Activated CD4-positive, alpha-beta T cell treated with anti-CD3 and anti-CD28 coated beads, Interleukin-2, Interleukin-6, amounts not matched to agents 100 ng/mL and 50 ng/mL, durations not matched to agents 16 hours and 8 hours (primary cell): ENCODE measurements around the gene SNRNP27.
A peak's percentile ranks its signal among the peaks of the same experiment; 100 is the strongest.
"Not testable (repeated sequence)": the region's sequence is repeated elsewhere in the genome, so short reads cannot be mapped to it uniquely, and the experiment has no call there.

Experiments
- DNase-seq: peaks from one replicate; pipeline ENCODE4 v3.0.0-alpha.2; 2020

Gene SNRNP27, protein sequence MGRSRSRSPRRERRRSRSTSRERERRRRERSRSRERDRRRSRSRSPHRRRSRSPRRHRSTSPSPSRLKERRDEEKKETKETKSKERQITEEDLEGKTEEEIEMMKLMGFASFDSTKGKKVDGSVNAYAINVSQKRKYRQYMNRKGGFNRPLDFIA

GRCh38 chr2:69893684-69894551 is at the start of gene SNRNP27:
TSS of gene SNRNP27 (plus strand) at chr2:69893956. CDS start at chr2:69893985, 29 bp downstream.
- DNase-seq: peak; percentile 89

GRCh38 chr2:69843993-69844392 is 49.8 kb upstream of the SNRNP27 start:
- no peak for DNase-seq

GRCh38 chr2:69844560-69844959 is 49.2 kb upstream of the SNRNP27 start:
- DNase-seq: no peak

DNA sequence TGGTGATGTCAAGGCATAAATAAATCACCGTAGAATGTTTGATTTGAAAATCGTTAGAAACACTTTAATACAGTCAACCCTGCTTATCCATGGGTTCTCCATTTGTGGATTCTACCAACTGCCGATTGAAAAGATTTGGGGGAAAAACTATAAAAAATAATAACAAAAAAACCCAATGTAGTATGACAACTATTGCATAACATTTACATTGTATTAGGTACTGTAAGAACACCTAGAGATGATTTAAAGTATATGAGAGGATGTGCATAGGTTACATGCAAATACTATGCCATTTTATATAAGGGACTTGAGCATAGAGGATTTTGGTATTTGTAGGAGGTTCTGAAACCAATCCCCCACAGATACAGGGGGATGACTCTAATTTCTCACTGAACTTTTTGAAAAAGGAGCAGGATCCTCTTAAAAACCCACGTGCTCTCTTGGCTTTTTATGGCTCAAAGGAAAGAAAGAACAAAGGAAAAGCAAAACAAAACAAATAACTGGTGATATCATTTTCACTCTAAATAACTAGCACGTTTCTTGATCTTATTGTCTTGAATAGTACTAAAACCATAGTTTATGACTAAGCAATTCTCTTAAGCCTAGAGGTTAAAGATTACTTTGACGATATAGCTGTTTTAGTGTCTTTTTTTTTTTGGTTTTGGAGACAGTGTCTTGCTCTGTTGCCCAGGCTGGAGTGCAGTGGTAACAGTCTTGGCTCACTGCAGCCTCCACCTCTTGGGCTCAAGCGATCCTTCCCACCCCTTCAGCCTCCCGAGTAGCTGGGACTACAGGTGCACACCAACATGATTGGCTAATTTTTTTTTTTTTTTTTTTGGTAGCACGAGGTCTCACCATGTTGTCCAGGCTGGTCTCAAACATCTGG is 47.3 kb upstream of the SNRNP27 start:
- no peak for DNase-seq

DNA sequence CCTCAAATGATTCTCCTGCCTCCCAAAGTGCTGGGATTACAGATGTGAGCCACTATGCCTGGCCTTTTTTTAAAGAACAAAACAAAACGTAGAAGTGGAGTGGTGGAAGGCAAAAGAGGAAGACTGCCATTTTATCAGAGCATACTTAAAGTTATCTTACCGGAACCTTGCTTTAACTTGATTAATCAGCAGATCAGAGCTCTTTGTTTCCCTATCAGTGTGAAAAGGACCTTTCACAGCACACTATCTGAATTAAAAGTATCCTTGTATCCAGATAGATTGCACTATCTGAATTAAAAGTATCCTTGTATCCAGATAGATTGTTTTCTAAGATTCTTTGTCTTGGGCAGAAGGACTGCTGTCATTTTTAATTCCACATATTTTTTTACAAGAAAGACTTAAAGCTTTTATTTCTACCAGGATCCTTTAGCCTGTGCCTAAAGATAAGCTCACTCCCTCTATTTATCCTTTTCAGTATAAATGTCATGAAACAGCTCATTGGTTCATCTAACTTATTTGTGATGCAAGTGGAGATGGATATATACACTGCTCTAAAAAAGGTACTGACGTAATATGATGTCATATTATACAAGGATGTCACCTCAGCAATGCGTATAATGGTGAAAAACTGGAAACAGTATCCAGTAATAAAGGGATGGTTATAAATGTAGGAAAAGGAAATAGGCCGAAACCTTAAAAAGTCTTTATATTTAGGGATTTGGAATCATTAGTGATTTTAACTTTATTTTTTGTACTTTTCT is 46.5 kb upstream of the SNRNP27 start:
- DNase-seq: no peak

DNA sequence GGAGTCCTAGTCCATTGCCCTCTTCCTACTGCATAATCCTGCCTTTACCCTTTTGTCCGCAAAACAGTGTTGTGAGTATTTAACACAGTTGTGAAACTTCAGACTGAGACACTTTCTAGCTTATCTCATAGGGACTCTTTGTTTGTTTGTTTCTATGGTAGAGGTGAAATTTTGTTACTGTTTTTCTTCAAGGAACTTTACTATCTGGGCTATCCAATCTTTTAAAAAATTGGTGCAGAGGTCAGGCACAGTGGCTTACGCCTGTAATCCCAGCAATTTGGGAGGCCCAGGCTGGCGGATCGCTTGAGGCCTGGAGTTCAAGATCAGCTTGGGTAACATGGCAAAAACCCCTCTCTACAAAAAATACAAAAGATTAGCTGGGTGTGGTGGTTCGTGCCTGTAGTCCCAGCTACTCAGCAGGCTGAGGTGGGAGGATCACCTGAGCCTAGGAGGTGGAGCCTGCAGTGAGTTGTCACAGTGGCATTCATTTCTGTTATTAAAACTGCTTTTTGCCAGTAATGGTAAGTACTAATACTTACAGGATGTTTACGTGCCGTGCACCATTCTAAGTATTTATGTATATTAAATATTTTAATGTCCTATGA is 45.5 kb upstream of the SNRNP27 start:
- no peak for DNase-seq

DNA sequence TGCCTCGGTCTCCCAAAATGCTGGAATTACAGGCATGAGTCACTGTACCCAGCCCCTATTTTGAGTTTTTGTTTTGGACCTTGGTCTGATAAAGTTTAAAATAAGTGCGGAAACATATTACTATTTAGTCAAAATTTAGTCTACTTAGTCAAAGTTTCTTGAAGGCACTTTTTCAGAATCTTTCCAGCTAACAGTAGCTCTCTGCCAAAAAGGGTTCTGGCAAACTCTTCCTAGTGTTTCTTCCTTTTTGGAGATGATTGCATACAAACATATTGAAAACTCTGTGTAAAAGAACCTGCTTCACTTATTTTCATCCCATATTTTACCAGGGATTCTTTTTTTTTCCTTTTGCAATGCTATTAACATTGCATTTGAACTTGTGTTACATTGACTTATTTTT is 35.5 kb upstream of the SNRNP27 start:
- DNase-seq: no peak

DNA sequence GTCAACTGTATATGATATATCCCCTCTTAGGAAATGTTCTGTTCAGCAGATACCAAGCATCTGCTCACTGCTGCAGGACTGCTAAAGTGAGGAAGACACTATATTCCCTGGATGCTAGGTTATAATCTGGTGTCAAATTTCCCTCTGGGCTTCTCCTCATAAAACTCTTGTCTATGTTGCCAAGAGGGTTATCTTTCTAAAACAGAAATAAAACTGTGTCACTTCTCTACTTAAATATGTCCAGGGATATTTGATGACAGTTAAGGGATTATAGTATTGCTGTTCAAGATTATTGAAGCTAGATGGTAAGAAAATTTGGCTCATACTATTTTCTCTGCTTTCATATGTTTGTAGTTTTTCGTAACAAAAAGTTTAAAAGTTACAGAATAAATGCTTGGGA is 30.5 kb upstream of the SNRNP27 start:
- DNase-seq: no peak

DNA sequence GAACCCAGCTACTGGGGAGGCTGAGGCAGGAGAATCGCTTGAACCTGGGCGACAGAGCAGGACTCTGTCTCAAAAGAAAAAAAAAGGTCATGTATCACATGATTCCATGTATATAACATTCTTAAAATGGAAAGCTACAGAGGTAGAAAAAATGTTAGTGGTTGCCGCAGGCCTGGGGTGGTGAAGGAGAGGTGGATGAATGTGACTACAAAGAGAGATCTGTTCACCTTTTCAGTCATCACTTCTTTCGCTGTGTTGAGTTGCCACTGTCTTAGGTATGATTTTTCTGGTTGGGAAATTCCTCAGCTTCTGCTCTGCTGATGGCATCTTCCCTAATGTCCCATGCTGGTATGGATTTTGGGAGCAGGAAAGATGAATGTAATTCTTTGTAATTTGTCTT is 5.3 kb upstream of the SNRNP27 start:
- DNase-seq: no peak

DNA sequence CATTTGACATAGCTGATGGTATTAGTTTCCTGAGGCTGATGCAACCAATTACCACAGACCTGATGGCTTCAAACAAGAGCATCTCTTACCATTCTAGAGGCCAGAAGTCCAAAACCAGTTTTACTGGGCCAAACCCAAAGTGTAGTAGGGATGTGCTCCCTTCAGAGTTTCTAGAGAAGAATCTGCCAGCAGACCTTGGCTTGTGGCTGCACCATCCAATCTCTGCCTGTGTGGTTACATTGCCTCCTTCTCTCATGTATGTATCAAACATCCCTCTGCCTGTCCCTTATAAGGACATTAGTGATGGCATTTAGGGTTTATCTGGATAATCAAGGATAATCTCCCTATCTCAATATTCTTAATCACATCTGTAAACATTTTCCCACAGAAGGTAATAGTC is 4.5 kb upstream of the SNRNP27 start:
- DNase-seq: no peak

DNA sequence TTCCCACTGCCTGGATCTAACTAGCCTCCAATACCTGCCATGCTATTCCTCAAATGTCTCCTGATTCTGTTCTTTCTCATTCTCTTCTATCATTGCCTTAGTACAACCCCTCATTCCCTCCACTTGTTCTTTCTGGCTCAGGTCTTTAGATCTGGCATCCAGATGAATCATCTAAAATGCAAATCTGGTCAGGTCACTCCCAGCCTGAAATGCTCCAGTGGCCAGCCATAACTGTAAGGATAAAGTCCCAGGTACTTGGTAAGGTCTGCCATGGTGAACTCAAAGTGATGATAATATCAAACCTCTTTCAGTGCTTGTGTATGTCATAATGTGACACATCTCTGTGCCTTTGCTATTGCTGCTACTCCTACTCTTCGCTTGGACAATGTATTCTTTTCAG is 2.9 kb upstream of the SNRNP27 start:
- DNase-seq: no peak

GRCh38 chr2:69892838-69893424 is 825 bp upstream of the SNRNP27 start:
- DNase-seq: not testable (repeated sequence)

GRCh38 chr2:69894737-69895136 is 981 bp downstream of the SNRNP27 start:
- not testable (repeated sequence) for DNase-seq

DNA sequence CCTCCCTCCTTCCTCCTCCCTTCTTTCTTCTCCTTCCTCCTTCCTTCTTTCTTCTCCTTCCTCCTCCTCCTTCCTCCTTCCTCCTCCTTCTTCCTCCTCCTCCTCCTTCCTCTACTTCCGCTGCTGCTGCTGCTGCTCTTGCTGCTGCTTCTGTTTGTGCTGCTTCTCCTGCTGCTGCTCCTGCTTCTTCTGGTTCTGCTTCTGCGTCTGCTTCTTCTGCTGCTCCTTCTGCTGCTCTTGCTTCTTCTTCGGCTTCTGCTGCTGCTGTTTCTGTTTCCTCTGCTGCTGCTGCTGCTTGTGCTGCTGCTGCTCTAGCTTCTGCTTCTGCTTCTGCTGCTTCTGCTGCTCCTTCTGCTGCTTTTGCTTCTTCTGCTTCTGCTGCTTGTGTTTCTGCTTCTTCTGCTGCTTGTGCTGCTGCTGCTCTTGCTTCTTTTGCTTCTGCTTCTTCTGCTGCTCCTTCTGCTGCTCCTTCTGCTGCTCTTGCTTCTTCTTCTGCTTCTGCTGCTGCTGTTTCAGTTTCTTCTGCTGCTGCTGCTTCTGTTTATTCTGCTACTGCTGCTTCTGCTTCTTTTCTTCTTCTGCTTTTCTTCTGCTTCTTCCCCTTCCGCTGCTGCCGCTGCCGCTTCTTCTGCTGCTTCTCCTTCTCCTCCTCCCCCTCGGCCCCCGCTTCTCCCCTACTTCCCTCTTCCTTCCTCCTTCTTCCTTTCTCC is 8.6 kb downstream of the SNRNP27 start:
- DNase-seq: peak; percentile 16

DNA sequence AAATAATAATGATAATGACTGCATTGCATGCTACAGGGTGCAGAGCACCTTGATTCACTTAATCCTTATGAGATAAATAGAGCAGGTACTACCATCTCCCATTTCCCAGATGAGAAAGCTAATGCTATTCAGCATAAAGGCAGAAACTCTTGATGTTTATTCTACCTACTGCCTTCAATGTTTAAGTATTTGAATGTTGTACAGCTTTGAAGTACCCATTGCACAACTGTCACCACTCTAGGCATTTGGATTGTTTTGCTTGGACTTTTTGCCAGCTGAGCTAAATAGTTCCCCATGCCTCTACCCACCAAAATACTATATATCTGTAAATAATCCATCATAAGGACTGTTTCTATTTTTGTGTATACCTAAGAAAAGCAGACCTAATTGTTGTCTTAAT is 13.5 kb downstream of the SNRNP27 start:
- no peak for DNase-seq

DNA sequence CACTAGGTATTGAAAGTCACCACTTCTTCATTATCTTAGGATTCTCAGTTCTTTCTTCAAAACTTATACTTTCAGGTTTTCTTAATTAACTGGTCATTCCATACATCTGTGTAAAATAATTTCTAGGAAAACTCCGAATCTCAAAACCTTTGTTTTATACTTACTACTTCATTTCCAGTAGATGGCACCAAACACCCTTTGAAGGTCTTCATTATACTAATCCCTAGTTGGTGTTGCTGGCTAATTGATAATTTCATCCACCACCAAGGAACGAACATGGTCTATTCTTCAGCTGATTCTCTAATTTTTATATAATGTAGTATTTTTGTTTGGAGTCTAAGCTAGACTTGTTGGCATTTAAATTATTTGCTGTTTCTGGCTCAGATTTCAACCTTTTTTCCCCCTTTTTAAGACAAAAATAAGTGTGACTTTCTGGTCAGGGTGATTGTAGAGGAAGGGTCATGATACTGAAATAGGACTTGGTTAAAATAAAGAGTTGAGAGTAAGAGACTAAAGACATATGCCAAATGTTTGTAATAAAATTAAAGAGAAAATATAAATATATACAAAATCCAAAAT is 18.3 kb downstream of the SNRNP27 start:
- DNase-seq: peak; percentile 68

DNA sequence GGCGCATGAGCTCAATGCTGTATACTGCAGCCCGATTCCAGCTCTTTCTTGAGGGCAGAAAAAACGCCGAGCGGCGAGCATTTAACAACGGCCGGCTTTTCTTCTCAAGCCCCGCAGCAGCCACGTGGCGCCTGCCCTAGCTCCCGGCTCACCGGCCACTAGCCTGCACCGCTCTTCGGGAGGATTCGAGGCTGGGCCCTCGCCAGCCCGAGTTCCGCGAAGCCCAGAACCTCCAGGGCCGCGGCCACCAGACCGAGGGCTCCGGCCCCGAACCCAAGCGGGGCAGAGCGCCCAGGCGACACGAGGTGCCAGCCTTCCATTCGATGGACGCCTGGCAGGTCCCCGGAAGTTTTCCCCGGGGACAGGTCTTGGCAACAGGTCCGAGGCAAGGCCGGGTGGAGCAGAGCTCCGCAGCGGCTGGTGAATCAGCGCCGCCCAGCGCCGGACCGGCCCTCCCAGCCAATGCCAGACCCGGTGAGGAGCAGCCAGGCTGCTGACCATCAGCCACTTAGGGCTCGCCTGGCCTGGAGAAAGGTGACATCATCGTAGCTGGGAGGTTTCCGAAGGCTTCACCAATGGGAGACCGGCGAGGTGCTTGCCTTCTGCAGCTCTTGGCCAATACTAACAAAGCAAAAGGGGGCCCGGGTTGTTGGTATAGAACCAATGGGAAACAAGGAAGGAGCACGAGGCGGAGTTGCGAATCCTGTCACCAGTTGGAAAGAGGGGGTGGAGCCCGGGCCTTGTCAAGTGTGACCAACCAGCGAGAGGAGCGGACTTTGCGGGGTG is 20.6 kb downstream of the SNRNP27 start:
- peak; percentile 100 for DNase-seq

- no peak for DNase-seq
These were observed 21.5 kb downstream of the SNRNP27 start, which contains the start of gene MXD1 for GRCh38 chr2:69914950-69915945. TSS of gene MXD1 (plus strand) at chr2:69915109. CDS start at chr2:69915331, 222 bp downstream.

GRCh38 chr2:69916106-69916505 is 22.4 kb downstream of the SNRNP27 start:
- no peak for DNase-seq
